GM18858 (cell line): ENCODE results near the gene CLTCL1.

ENCODE experiments used
- ATAC-seq: cut with Tn5 transposase; IDR thresholded peaks from one replicate; pipeline ENCODE4 v1.9.1; 2021; ENCODE audit not compliant: unreplicated experiment

CLTCL1 gene

GRCh38 chr22:19152942-19153883, 138.3 kb downstream of the CLTCL1 start:
- no peak for ATAC-seq

GRCh38 chr22:19151329-19152191, 140.0 kb downstream of the CLTCL1 start:
- ATAC-seq: no peak

GRCh38 chr22:19150482-19151328, 140.8 kb downstream of the CLTCL1 start:
- ATAC-seq: no peak

GRCh38 chr22:19149991-19150390, 141.5 kb downstream of the CLTCL1 start, which contains the start of gene GSC2:
GSC2 (minus strand) TSS chr22:19150292; CDS start chr22:19150283, 9 bp downstream.
- ATAC-seq: no peak

- ATAC-seq: no peak
Observed at GRCh38 chr22:19149047-19149883, 142.3 kb downstream of the CLTCL1 start.

GRCh38 chr22:19148417-19149046, 143.0 kb downstream of the CLTCL1 start:
- ATAC-seq: no peak

- ATAC-seq: no peak
Observed at GRCh38 chr22:19147195-19147780, 144.2 kb downstream of the CLTCL1 start.

GRCh38 chr22:19146215-19146968, 145.1 kb downstream of the CLTCL1 start:
- no peak for ATAC-seq

GRCh38 chr22:19143967-19144400, 147.5 kb downstream of the CLTCL1 start:
- no peak for ATAC-seq

- ATAC-seq: no peak
Observed at GRCh38 chr22:19143212-19143611, 148.3 kb downstream of the CLTCL1 start.

- no peak for ATAC-seq
Observed at GRCh38 chr22:19142394-19142793, 149.1 kb downstream of the CLTCL1 start.

GRCh38 chr22:19139974-19140373, 151.5 kb downstream of the CLTCL1 start:
- ATAC-seq: no peak

- no peak for ATAC-seq
Observed at GRCh38 chr22:19139001-19139356, 152.5 kb downstream of the CLTCL1 start.

GRCh38 chr22:19138217-19139000, 153.1 kb downstream of the CLTCL1 start:
- no peak for ATAC-seq

- ATAC-seq: no peak
Observed at GRCh38 chr22:19137384-19138216, 153.9 kb downstream of the CLTCL1 start.

- no peak for ATAC-seq
Observed at GRCh38 chr22:19136915-19137314, 154.6 kb downstream of the CLTCL1 start.

- ATAC-seq: no peak
Observed at GRCh38 chr22:19134874-19135273, 156.6 kb downstream of the CLTCL1 start.
